ENCODE data around the gene RASA3. TPM values are rescaled to one million over a fixed set of nuclear protein-coding genes. Genes with fewer than 3 reads are reported as not detected.

RASA3 gene
- total RNA-seq, 2 donors from 2014 or later = 6.5 to 9.0 TPM

DNA sequence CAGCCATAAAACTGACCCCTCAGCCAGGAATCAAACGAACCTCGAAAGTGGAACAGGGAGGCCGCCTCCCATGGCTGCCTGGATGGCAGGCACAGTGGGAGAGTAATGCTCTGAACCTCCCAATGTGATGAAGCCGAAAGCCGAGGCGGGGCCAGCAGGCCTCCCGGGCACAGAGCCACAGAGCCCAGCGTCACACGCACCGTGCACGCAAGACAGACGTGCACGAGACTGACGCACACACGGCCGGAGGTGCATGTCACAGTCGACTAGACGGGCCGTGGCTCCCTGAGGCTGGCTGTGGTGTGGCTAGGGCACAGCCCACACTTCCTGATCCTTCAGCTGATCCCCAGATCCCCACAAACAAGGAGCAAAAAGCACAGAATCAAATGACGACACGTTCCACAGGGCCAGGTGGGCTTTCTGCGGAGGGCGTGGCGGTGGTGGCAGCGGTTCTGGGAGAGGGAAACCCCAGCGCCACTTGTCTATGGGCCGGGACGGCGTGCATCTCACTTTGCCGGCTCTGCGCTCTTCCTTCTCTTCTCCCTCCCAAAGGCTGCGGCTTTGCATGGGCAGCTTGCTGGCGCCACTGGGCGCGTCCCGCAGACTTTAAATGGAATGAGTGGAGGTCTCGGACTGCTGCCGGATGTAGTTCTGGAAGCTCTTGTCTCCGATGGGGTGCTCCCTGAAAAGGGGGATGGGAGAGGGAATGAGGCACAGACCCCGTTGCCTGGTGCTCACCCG is 153.5 kb downstream of the RASA3 start:
- ATAC-seq = no peak

GRCh38 chr13:113977976-113978375 is 154.4 kb downstream of the RASA3 start:
- DNase-seq (no peak), ATAC-seq (no peak)
- intact Hi-C loops (cut with DNase I, micrococcal nuclease) = no loop called here

More for the DNA sequence above, 153.5 kb downstream of the RASA3 start:
- DNase-seq = no peak
- intact Hi-C loops (cut with DNase I, micrococcal nuclease) = no loop called here

DNA sequence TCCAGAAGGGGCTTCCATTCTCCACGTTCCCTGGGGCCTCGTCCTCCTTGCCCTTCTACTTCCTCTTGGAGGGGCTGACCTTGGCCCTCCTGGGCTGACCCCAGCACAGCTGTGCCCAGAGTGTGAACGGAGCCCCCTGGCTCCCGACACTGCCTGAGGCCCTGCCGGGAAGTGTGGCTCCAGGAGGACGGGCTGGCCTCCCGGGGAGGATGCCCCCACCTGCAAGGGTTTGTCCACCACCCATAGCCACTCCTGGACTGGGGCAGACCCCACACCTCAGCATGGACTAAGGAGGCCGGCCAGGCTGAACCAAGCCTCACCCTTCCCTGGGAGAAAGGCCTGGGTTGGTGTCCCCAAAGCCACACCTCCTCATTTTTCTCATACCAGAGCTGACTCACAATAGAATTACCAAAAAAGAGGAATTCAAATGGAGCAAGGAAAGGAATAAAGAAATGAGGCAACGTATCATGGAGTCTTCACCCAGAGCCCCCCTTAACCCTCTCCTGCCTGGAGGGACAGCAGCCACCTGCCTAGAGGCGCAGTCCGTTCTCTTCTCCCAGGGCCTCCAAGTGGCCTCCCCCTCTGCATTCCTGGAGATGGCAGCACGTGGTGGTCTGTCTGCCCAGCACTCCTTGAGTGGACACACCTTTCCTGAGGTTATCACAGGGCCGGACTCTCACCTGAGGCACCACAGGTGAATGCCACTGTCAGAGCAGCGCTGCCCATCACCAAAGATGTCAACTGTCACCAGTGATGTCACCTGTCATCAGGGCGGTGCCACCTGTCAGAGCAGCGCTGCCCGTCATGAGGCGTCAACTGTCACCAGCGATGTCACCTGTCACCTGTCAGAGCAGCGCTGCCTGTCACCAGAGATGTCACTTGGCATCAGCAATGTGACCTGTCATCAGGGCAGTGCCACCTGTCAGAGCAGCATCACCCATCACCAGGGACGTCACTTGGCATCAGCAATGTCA is 155.4 kb downstream of the RASA3 start:
- intact Hi-C loops (cut with DNase I, micrococcal nuclease) = no loop called here
- DNase-seq (no peak), ATAC-seq (no peak)

DNA sequence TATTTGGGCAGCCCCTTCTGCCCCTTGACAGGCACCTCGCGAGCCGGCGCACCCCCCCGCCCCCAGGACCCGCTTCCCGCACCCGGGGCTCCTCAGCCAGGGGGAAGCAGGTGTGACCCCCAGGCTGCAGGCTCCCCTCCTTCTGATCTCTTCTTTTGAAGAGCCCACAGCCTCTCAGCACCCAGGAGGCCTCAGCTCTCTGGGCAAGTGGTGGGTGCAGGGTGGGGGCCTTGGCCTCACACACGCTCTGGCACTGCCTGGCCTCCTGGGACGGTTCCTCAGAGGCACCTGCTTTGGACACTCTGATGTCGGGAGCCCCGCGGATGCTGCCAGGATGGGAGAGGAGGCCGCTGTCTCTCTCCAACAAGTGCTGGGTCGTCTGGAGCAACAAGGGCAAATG is 157.0 kb downstream of the RASA3 start:
- intact Hi-C loops (cut with DNase I, micrococcal nuclease) = no loop called here
- ATAC-seq = no peak
- no peak for DNase-seq

GRCh38 chr13:113974304-113975281 is 157.8 kb downstream of the RASA3 start:
- intact Hi-C loops (cut with DNase I, micrococcal nuclease) = no loop called here
- peak in 1 of 2 donors; percentile 24 for DNase-seq
- ATAC-seq = no peak

- intact Hi-C loops (cut with DNase I, micrococcal nuclease) = no loop called here
- peak in 1 of 2 donors; percentile 23 for DNase-seq
- ATAC-seq = no peak
Observed at GRCh38 chr13:113973218-113974164, 158.9 kb downstream of the RASA3 start, which contains the start of gene C13orf46. C13orf46 (minus strand) TSS chr13:113974076; CDS start chr13:113973997, 79 bp downstream.

DNA sequence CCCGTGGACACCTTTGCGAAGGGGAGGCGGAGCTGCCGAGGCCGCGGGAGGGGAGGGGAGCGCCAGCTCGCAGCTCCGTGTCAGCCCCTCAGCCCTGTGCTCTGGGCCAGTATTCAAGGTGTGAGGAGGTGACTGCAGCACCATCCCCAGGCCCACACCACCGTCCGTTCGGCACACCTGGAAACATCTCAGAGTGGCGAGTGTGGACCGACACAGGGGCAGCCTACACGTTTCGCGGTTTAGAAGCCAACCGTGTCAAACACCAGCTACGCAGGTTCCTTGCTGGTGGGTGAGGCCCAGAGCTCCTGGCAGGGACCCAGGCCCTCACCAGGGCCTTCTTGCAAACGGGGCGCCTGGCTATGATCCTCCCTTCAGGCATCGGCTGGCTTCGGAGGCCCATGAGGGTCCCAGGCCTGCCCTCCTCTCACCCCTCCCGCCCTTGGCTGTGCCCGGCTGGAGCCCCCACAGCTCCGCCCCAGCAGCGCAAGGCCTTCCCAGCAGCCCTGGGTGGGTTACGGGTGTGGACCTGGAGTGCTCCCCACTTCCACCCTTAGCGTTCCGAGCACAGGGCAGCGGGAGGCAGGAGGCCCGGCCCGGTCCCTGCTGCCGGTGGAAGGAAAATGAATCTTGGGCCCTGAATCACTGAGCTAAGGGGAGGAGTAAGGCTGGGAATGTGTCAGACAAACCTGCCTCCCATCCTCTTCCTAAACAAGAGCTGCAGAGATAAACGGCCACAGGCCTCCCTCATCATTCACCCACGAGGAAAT is 159.8 kb downstream of the RASA3 start:
- intact Hi-C loops (cut with DNase I, micrococcal nuclease) = no loop called here
- DNase-seq (peak in 1 of 2 donors; percentile 21), ATAC-seq (no peak)

DNA sequence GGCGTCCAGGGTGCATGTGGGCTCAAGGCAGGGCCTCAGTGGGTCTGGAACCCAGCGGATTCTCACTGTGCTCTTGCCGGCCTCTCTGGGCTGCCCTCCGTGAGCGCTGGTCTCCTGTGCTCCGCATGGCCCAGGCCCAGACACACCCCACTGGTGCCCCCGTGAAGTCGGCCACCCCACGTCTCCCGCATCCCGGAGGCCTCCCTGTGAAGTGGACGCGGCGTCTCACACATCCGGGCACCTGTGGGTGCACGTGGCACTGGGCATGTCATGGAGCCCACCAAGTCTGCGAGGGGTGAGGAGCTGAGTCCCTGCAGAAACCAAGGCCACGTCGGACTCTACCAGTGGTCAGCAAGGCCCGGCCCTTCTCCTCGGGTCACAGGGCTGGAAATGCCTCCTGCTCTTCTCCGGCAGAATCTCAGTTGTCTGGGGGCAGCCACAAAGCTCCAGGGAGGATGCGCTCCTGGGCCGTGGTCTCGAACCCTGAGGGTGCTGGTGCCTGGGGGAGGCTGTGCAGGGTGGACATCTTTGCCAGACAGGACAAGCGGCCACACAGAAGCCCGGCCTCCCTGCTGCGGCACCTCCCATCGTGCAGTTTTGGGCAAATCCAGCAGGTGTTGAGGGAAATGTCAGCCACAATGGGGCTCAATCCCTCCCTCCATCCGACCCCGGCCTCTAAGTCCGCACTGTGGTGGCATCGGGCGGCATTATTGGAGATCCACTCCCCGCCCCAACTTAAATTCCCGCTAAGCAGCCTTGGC is 160.8 kb downstream of the RASA3 start:
- DNase-seq (peak in 1 of 2 donors; percentile 25), ATAC-seq (no peak)
- intact Hi-C loops (cut with DNase I, micrococcal nuclease) = no loop called here

DNA sequence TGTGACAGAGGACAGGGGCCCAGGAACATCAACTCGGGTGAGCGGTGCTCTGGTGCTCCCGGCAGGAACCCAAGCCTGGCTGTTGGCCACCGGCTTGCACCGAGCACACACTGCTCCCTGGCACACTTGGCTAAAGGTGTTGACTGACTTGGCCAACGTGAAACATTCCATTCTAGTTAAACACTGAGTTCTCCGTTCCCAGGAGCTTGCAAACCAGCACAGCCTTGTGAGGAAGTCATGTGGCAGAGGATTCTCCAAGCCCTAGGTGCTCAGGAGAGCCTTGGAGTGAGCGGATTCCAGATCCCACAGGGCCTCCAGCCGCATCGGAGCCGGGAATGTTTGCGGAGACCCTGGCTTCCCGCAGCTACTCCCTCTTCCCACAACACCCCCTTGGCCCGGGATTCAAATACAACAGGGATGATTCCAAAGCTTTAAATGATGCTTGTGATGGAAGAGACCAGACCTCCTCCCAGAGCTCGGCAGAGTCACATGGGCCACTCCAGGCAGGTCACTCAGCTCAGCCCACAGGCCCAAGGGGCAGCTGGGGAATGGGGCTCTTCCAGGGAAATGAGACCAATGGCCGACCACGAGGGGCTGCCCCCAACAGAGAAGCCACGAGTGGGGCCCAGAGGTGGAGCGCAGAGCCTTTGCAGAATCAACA is 161.5 kb downstream of the RASA3 start:
- ATAC-seq (peak; percentile 78), DNase-seq (peak; percentile 63 to 80)
- intact Hi-C loops (cut with DNase I, micrococcal nuclease) = no loop called here

- ATAC-seq = peak; percentile 90
Observed at GRCh38 chr13:113969973-113970611, 162.3 kb downstream of the RASA3 start.

DNA sequence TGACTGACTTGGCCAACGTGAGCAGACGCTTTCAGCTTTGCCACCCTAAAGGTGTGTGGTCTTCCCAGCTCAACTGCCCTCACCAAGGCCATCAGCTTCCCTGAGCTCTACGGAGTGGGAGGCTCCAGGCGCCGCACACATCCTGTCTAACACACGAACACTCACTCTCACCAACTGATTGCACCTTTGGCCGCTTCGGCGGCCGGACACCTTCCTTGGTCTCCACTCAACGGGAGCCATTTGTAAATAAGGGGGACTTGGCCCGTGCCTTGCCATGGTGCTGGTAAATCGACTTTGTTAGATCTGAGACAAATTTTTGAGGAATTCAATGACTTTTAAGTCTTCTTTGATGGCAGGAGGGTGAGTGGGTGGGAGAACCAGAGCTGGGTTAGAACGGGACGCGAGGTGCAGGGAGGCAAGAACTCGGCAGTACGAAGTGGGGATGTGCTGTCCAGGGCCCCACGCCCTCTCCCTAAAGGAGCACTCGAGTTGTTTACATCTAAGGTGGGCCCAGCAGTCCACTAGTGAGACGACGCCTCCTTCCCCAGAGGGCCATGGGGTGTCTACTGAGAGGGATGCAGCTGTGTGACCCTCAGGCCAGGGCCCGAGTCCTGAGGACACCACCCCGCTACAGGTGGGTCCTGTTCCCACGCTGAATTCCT is 163.0 kb downstream of the RASA3 start:
- intact Hi-C loops (cut with DNase I, micrococcal nuclease) = no loop called here
- DNase-seq (peak in 1 of 2 donors; percentile 24), ATAC-seq (no peak)

More at GRCh38 chr13:113969973-113970611, 162.3 kb downstream of the RASA3 start:
- intact Hi-C loops (cut with DNase I, micrococcal nuclease) = no loop called here
- peak; percentile 71 to 81 for DNase-seq

DNA sequence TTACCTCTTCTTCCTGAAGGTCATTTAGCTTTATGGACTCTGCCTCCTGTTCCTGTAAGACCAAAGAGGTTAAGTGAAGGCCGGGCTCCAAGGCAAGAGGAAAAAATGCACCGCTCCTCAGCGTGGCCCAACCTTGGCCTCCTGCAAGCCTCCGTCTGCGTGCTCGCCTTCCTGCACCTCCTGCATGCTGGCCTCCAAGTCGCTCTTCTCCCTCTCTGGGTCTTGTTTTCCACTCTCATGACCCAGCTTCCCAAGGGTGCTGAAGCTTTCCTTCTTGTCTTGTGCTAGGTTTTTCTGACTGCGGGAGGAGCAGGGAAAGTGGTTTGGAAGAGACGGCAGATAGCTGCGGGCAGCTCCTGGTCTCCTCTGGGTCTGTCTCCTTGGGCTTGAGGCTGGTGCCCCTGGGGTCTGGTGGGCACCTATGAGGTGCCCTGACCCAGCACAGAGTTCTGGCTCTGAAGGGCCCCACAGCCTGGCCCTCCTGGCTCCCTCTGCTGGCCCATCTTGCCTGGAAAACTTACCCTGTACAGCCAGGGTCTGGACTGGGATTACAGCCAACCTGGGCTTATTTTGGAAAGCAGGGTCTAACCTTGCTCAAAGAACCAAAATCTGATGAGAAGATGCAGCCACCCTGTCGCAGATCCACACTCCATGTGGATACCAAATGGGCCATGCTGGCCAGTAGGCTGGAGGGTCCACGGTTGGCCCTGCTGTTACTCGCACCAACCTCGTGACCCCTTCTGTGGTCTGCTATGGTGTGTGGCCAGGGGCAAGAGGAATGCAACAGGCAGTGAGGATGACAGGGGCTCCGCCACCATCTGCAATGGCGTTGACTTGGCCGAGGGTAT is 163.7 kb downstream of the RASA3 start:
- no peak for DNase-seq

DNA sequence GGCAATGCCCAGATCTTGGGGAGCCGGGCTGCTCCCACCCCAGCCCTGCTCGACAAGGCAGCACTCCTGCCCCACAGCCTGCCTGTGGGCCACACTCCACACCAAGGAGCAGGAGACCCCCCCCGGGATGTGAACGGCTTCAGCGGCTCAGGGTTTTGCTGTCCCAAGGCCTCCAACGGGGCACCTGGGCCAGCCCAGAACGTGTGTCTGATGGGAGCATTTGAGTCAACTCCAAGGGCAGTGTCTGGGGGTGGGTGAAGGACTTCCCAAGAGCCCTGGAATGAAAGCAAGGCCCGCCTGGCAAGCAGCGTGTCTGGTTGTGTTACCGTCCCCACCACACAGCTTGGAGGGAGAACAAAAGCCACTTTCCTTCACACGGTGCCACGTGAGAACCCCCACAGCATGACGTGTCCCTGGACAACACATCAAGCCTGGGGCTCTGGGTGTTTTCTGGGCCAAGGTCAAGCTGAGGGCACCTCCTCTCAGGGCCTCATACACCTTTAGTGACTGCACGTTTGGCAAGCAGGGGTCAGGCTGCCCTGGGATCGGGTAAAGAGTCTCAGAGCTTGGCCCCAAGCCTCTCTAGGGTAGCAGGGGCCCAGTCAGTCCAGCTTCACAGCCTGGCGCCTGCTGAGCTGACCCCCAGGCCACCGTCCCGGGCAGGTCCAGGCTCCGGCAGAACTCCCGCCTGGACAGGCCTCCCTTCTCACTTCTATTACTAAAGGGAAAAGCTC is 164.5 kb downstream of the RASA3 start:
- no peak for ATAC-seq
- DNase-seq = no peak
- intact Hi-C loops (cut with DNase I, micrococcal nuclease) = no loop called here

More for the DNA sequence above, 163.7 kb downstream of the RASA3 start:
- ATAC-seq = no peak
- intact Hi-C loops (cut with DNase I, micrococcal nuclease) = no loop called here

All from left colon (tissue), 2 donors.